Peyer's patch (tissue), 4 donors: ENCODE results near the gene SCNN1B. TPM values are rescaled to one million over a fixed set of nuclear protein-coding genes. Genes with fewer than 3 reads are reported as not detected.

ENCODE experiments used
- DNase-seq, 3 donors: peaks; one replicate each; pipeline ENCODE4 v3.0.0-alpha.2; 2017 to 2019
- H3K27ac ChIP-seq, 4 donors: fragments of 200-600 bp; sonication (generic); one replicate each; pipeline ENCODE4 v1.5.1; 2016 to 2019
- H3K27me3 ChIP-seq, 2 donors: fragments of 200-600 bp; sonication (generic); one replicate each; pipeline ENCODE4 v1.5.1; 2019
- H3K36me3 ChIP-seq, 3 donors: fragments of 200-600 bp; sonication (generic); one replicate each; pipeline ENCODE4 v1.5.1; 2016 to 2019
- H3K4me1 ChIP-seq, 4 donors: fragments of 200-600 bp; sonication (generic); one replicate each; pipeline ENCODE4 v1.5.1; 2016 to 2019
- H3K4me3 ChIP-seq, 4 donors: fragments of 200-600 bp; sonication (generic); 1 replicate in 3 of 4; 2 replicates in 1 of 4; pipeline ENCODE4 v1.5.1; 2016 to 2019; ENCODE audit warnings: mild to moderate bottlenecking in 1 of 4
- H3K9me3 ChIP-seq, 4 donors: fragments of 200-600 bp; sonication (generic); one replicate each; pipeline ENCODE4 v1.5.1; 2016 to 2019; ENCODE audit warnings: mild to moderate bottlenecking in 1 of 4
- POLR2A ChIP-seq, 2 donors: fragments of 450-650 bp; IDR thresholded peaks; one replicate each; pipeline ENCODE4 v1.5.1; 2017; ENCODE audit warnings: antibody characterized with exemption in 2 of 2, mild to moderate bottlenecking in 2 of 2, moderate library complexity in 2 of 2
- total RNA-seq, 4 donors: library from RNA; depleted of rRNA; stranded (reverse); fragments of >200 nt; gene quantifications; one replicate each; pipeline ENCODE4 v1.1.0, GENCODE V29; 2016
- TF ChIP-seq, protein P1 (sequence below), 6 experiments: fragments of 450-650 bp in 4 of 6; fragments of 200-600 bp in 2 of 6; sonication (generic) in 1 of 6; IDR thresholded peaks; one replicate each; pipeline ENCODE4 v1.5.1; 2017 to 2019; ENCODE audit warnings: antibody characterized with exemption in 6 of 6, mild to moderate bottlenecking in 3 of 6, moderate library complexity in 1 of 6

Gene SCNN1B
- total RNA-seq, 4 donors from 2014 or later = 4.3 to 9.6 (median 6.6) TPM; not detected in 1

- no peaks in the 10 kb centered on the region for H3K4me1 ChIP-seq
- H3K9me3 ChIP-seq = no peaks in the 10 kb centered on the region
- no peak for DNase-seq
- TF ChIP-seq, protein P1, sequence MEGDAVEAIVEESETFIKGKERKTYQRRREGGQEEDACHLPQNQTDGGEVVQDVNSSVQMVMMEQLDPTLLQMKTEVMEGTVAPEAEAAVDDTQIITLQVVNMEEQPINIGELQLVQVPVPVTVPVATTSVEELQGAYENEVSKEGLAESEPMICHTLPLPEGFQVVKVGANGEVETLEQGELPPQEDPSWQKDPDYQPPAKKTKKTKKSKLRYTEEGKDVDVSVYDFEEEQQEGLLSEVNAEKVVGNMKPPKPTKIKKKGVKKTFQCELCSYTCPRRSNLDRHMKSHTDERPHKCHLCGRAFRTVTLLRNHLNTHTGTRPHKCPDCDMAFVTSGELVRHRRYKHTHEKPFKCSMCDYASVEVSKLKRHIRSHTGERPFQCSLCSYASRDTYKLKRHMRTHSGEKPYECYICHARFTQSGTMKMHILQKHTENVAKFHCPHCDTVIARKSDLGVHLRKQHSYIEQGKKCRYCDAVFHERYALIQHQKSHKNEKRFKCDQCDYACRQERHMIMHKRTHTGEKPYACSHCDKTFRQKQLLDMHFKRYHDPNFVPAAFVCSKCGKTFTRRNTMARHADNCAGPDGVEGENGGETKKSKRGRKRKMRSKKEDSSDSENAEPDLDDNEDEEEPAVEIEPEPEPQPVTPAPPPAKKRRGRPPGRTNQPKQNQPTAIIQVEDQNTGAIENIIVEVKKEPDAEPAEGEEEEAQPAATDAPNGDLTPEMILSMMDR (IDR thresholded peaks at IDR 0.05) = no peak
- TF ChIP-seq POLR2A (IDR thresholded peaks at IDR 0.05) = no peak
- no peaks in the 10 kb centered on the region for H3K36me3 ChIP-seq
- H3K4me3 ChIP-seq = no peak overlapping the region
- H3K27me3 ChIP-seq = no peaks in the 10 kb centered on the region
- H3K27ac ChIP-seq = no peak overlapping the region
Observed at GRCh38 chr16:23348579-23349469, 46.7 kb downstream of the SCNN1B start.

DNA sequence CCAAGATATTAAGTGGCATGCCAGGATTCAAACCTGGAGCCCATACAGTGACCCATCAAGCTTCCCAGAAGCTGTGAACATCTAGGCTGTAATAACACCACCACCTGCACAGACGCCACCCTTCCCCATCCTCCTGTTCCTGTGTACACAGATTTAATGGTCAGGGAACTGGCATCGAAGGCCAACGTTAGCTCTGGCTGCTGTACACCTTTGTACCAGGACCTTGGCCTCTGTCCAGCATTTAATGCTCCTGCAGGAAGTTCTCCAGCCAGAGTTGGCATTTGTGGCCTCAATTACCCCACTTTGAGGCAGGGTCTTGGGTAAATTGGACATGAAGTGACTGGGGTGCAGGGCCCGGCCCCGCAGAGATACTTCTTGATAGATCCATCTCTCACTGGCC is 49.3 kb downstream of the SCNN1B start:
- no peak overlapping the region for H3K4me3 ChIP-seq
- H3K27ac ChIP-seq = no peak overlapping the region
- H3K27me3 ChIP-seq = no peaks in the 10 kb centered on the region
- DNase-seq = no peak
- no peaks in the 10 kb centered on the region for H3K4me1 ChIP-seq
- no peaks in the 10 kb centered on the region for H3K9me3 ChIP-seq
- no peaks in the 10 kb centered on the region for H3K36me3 ChIP-seq
- TF ChIP-seq, protein P1 (IDR thresholded peaks at IDR 0.05) = no peak
- TF ChIP-seq POLR2A (IDR thresholded peaks at IDR 0.05) = no peak

- no peak for TF ChIP-seq POLR2A (IDR thresholded peaks at IDR 0.05)
- TF ChIP-seq, protein P1 (IDR thresholded peaks at IDR 0.05) = no peak
- Histone ChIP-seq H3K4me1 (no peaks in the 10 kb centered on the region), H3K36me3 (no peaks in the 10 kb centered on the region), H3K27ac (no peak overlapping the region), H3K9me3 (no peaks in the 10 kb centered on the region), H3K4me3 (no peak overlapping the region), H3K27me3 (no peaks in the 10 kb centered on the region)
- DNase-seq = no peak
Observed at GRCh38 chr16:23353440-23353839, 51.3 kb downstream of the SCNN1B start.

DNA sequence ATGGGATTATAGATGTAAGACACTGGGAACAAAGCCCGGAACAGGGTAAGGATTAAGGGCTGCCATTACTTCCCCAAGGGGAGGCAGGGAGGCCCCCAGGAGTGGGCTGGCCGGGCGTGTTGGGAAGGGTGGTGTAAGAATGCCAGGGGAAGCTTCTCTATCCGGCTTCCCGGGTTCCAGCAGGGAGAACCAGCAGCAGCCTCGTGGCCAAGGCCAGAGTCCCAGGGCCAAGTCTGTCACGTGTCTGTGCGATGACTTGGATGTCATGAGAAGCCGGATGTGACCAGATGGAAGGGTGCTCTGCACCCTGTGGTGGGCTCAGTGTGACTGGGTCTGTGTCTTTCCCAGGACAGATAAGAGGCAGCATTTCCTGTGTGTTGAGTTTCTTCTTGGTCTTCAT is 52.1 kb downstream of the SCNN1B start:
- Histone ChIP-seq H3K4me3 (no peak overlapping the region), H3K9me3 (no peaks in the 10 kb centered on the region), H3K27ac (no peak overlapping the region), H3K4me1 (no peaks in the 10 kb centered on the region), H3K27me3 (no peaks in the 10 kb centered on the region), H3K36me3 (no peaks in the 10 kb centered on the region)
- DNase-seq = no peak
- TF ChIP-seq POLR2A (IDR thresholded peaks at IDR 0.05) = no peak
- TF ChIP-seq, protein P1 (IDR thresholded peaks at IDR 0.05) = no peak

DNA sequence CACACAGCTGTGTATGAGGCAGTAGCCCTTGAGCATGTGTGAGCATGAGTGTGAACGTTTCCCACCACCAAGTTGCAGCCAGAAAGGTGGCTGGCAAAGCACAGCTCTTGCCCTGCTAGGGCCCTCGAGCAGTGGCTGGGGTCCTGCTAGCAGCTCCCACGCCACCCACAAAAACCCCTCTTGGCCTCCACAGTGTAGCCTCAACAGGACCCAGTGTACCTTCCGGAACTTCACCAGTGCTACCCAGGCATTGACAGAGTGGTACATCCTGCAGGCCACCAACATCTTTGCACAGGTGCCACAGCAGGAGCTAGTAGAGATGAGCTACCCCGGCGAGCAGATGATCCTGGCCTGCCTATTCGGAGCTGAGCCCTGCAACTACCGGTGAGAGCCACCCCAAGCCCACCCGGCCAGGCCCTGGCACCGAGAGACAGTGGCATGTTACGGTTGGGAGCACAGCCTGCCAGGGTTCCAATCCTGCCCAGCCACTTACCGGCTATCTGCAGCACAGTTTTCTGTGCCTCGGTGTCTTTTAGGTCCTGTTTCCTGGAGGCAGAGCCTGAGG is 53.1 kb downstream of the SCNN1B start:
- TF ChIP-seq, protein P1 (IDR thresholded peaks at IDR 0.05) = no peak
- no peak for TF ChIP-seq POLR2A (IDR thresholded peaks at IDR 0.05)
- Histone ChIP-seq H3K27ac (no peak overlapping the region), H3K4me1 (no peaks in the 10 kb centered on the region), H3K9me3 (no peaks in the 10 kb centered on the region), H3K36me3 (no peaks in the 10 kb centered on the region), H3K27me3 (no peaks in the 10 kb centered on the region), H3K4me3 (no peak overlapping the region)
- no peak for DNase-seq
